Epithelial cell of proximal tubule (primary cell): ENCODE results near the gene TJP2. TPM values are rescaled to one million over a fixed set of nuclear protein-coding genes. Genes with fewer than 3 reads are reported as not detected.

Experiments used
- DNase-seq: peaks from one replicate; pipeline ENCODE4 v3.0.0-alpha.2; 2011; ENCODE audit warnings: low read depth
- H3K4me3 ChIP-seq: 2 replicates; pipeline ENCODE4 v1.5.1; 2011; ENCODE audit warnings: low read depth, mild to moderate bottlenecking, low read length
- total RNA-seq: library from RNA; depleted of rRNA; stranded (reverse); fragments of >200 nt; gene quantifications from 2 replicates; pipeline ENCODE4 v1.2.3, GENCODE V29; 2015
- TF ChIP-seq, protein P1 (sequence below): conservative IDR thresholded peaks from 2 replicates; pipeline ENCODE4 v1.5.1; 2012; ENCODE audit warnings: low read depth, mild to moderate bottlenecking, low read length

The TJP2 gene
- total RNA-seq, 1 donor from 2014 or later, result 335 TPM

DNA sequence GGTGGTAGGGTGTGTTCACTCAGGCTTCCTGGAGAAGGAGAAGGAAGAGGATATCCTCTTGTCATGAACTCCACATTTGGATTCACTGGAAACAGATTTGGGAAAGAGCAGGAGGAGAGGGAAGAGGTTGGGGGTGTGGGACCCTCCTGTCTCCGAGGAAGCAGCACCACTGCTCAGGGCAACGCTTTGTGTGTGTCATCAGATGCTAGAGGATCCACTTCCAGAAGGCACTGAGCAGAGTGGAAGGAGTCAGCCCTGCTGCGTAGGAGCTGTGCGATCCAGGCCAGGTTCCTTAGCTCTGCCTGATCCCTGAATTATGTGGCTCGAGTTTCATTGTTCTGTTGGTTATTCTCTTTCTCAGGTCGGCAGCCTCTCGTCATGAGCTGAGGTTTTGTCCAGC lies 37.3 kb upstream of the TJP2 start:
- H3K4me3 ChIP-seq, result no peak overlapping the region
- TF ChIP-seq, protein P1, sequence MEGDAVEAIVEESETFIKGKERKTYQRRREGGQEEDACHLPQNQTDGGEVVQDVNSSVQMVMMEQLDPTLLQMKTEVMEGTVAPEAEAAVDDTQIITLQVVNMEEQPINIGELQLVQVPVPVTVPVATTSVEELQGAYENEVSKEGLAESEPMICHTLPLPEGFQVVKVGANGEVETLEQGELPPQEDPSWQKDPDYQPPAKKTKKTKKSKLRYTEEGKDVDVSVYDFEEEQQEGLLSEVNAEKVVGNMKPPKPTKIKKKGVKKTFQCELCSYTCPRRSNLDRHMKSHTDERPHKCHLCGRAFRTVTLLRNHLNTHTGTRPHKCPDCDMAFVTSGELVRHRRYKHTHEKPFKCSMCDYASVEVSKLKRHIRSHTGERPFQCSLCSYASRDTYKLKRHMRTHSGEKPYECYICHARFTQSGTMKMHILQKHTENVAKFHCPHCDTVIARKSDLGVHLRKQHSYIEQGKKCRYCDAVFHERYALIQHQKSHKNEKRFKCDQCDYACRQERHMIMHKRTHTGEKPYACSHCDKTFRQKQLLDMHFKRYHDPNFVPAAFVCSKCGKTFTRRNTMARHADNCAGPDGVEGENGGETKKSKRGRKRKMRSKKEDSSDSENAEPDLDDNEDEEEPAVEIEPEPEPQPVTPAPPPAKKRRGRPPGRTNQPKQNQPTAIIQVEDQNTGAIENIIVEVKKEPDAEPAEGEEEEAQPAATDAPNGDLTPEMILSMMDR, result no peak
- DNase-seq, result no peak

DNA sequence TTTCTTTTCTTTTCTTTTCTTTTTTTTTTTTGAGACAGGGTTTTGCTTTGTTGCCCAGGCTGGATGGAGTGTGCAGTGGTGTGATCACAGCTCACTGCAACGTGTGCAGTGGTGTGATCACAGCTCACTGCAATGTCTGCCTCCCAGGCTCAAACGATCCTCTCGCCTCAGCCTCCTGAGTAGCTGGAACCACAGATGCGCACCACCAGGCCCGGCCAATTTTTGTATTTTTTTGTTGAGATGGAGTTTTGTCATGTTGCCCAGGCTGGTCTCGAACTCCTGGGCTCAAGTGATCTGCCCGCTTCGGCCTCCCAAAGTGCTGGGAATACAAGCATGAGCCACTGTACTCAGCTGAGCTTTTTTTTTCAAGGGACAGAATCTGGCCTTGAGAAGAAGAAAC lies 36.8 kb upstream of the TJP2 start:
- no peak for DNase-seq
- H3K4me3 ChIP-seq, result no peak overlapping the region
- TF ChIP-seq, protein P1, result no peak

DNA sequence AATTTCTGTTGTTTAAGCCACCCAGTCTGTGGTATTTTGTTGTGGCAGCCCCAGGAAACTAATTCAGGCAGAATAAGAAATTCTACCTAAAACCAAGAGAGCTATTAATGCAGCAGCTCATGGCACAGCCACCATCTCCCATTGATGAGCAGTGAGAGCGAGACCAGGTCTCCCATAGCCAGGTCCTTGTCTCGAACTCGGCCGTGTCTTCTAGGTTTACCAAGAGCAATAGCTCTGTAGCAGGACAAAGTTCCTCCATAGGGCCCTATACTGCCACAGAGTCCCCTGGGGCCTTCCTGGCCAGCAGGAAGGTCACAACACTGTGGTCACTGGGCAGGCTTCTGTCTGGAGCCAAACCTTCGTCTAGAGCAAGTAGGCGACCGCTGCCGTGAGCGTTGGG lies 34.5 kb upstream of the TJP2 start:
- no peak overlapping the region for H3K4me3 ChIP-seq
- TF ChIP-seq, protein P1, result no peak
- no peak for DNase-seq

DNA sequence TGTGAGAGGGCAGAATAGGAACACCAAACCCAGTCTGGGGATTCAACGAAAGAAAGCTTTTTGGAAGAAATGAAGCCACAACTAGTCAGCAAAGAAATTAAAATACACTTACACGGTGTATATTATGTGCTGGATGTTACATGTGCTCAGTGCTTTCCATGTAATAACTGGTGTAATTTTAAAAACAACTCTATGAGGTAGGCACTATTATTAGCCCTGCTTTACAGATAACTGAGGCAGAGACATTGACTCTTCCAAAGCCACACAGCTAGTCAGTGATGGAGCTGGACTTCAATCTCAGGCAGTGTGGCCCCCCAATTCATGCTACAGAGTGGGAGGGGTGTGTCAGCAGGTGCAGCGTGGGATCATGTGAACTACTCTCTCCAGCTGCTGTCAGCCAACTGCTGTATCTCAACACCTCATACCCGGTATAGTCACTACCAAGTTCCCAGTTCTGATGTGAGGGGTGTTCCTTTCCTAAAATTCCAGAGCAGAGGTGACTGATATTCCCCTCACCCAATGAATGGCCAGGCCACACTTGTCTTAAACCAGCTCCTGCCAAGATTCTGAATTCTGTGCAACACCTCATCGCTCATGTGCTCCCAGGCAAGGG lies 33.8 kb upstream of the TJP2 start:
- no peak for DNase-seq

DNA sequence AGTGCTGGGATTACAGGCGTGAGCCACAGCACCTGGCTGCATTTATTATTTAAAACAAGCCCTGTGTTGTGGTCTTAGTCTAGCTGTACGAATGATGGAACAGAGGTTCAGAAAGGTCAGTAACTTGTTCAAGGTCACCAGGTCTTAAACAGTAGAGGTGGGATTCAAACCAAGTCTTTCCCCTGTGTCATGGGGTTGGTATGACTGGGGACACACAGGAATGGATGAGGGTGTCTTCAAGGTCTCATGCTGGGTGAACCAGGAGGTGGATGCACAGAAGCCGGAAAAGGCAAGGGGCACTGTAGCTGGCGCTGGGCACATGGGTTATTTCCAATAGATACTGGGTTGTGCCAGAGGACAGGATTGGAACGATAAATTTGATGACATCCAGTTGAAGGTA lies 32.2 kb upstream of the TJP2 start:
- no peak overlapping the region for H3K4me3 ChIP-seq
- TF ChIP-seq, protein P1, result no peak
- no peak for DNase-seq

More for the DNA sequence above, 33.8 kb upstream of the TJP2 start:
- no peak overlapping the region for H3K4me3 ChIP-seq
- TF ChIP-seq, protein P1, result no peak

DNA sequence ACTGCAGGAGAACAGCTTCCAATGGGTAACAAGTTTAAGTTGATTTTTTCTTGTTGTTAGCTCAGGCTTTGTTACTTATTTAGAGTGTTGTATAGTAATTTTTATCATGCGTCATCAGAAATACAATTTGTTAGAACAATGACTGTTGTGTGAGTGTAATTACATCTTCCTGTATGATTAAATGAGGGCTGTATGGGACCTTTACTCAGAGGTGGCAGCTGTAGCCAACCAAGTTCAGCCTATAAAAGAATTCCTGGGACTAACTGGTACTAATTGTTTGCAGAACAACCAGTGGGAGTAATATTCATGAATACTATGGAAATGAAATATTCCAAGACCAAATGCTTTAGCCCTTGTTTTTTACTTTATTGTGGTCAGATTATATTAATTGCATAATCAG lies 30.8 kb upstream of the TJP2 start:
- DNase-seq, result no peak

More for the DNA sequence above, 30.8 kb upstream of the TJP2 start:
- no peak overlapping the region for H3K4me3 ChIP-seq
- TF ChIP-seq, protein P1, result no peak
